Liver (tissue), 3 donors: Measurements from ENCODE around the gene SRCAP.

ENCODE experiments used
- ATF3 ChIP-seq: IDR thresholded peaks from 2 replicates; pipeline ENCODE4 v1.6.1; 2016; ENCODE audit warnings: antibody characterized with exemption
- CTCF ChIP-seq: fragments of 150-350 bp; IDR thresholded peaks from 2 replicates; pipeline ENCODE4 v1.5.1; 2017; ENCODE audit warnings: improper control_type of control experiment, low read depth, low read length; ENCODE audit not compliant: missing input control
- ZBTB33 ChIP-seq: IDR thresholded peaks from 2 replicates; pipeline ENCODE4 v1.6.1; 2016; ENCODE audit warnings: antibody characterized with exemption
- donor health status: healthy.
- donor health status: healthy.

DNA sequence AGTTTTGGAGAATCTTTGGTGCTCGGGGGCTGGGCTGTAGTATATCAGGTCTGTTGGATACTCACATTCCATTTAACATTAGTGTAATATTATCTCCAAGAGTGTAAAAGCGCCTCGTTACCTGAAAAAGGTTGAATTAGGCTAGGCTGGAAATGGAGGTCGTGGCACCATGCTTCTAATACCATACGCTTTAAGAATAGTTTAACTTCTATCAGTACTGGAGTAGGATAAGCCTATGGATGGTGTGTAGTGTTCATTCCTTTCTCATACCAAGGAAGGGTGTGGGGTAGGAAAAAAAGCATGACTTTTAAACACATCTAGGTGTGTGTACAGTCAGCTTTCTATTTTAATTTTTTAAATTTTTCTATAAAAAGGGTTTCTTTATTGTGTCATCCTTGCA lies 2.0 kb downstream of the SRCAP start:
- no peak for TF ChIP-seq CTCF
- no peak for TF ChIP-seq ATF3
- no peak for TF ChIP-seq ZBTB33
